BE2C (cell line): ENCODE measurements around the gene RFX6.

Source experiments
- DNase-seq: peaks from one replicate; pipeline ENCODE4 v3.0.0-alpha.2; 2020
- H3K27me3 ChIP-seq: fragments of 250-450 bp; sonication (Bioruptor Pico); 2 replicates; pipeline ENCODE4 v1.5.1; 2020; ENCODE audit warnings: mild to moderate bottlenecking
- H3K36me3 ChIP-seq: fragments of 250-450 bp; sonication (Bioruptor Pico); 2 replicates; pipeline ENCODE4 v1.5.1; 2020; ENCODE audit warnings: mild to moderate bottlenecking
- H3K4me1 ChIP-seq: fragments of 250-450 bp; sonication (Bioruptor Pico); 2 replicates; pipeline ENCODE4 v1.5.1; 2020
- H3K4me3 ChIP-seq: 2 replicates; pipeline ENCODE4 v1.5.1; 2011; ENCODE audit warnings: low read depth, low read length
- H3K9me3 ChIP-seq: fragments of 250-450 bp; sonication (Bioruptor Pico); 2 replicates; pipeline ENCODE4 v1.5.1; 2020
- TF ChIP-seq, protein P1 (sequence below): IDR thresholded peaks from 2 replicates; pipeline ENCODE4 v1.5.1; 2012; ENCODE audit warnings: mild to moderate bottlenecking, low read depth, low read length

Gene RFX6

GRCh38 chr6:116872771-116873170 is 4.3 kb upstream of the RFX6 start:
- no peak for DNase-seq
- Histone ChIP-seq H3K36me3 (no peaks in the 10 kb centered on the region), H3K4me3 (no peak overlapping the region), H3K27me3 (peaks cover 29% of the 10 kb centered on the region), H3K4me1 (no peaks in the 10 kb centered on the region), H3K9me3 (no peaks in the 10 kb centered on the region)
- TF ChIP-seq, protein P1, sequence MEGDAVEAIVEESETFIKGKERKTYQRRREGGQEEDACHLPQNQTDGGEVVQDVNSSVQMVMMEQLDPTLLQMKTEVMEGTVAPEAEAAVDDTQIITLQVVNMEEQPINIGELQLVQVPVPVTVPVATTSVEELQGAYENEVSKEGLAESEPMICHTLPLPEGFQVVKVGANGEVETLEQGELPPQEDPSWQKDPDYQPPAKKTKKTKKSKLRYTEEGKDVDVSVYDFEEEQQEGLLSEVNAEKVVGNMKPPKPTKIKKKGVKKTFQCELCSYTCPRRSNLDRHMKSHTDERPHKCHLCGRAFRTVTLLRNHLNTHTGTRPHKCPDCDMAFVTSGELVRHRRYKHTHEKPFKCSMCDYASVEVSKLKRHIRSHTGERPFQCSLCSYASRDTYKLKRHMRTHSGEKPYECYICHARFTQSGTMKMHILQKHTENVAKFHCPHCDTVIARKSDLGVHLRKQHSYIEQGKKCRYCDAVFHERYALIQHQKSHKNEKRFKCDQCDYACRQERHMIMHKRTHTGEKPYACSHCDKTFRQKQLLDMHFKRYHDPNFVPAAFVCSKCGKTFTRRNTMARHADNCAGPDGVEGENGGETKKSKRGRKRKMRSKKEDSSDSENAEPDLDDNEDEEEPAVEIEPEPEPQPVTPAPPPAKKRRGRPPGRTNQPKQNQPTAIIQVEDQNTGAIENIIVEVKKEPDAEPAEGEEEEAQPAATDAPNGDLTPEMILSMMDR, result no peak

DNA sequence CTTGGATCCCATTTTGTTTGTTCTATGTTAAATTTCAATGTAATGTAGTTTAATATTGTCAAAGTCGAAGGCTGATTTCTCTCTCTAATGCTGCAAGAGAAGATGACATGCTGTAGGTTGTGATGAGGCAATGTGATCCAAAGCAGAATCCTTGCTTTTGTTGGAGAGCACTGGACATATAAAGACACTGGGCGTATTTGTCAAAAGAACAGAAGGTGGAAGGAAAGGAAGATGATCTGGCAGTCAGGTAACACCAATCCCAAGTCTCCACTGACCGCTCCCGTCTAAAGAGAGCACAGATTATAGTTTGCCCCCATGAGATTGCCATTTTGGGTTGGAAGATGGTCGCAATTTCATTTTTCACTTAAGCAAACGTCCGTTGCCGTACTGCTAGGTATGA is 935 bp upstream of the RFX6 start:
- no peak overlapping the region for H3K4me3 ChIP-seq
- no peaks in the 10 kb centered on the region for H3K36me3 ChIP-seq
- no peaks in the 10 kb centered on the region for H3K4me1 ChIP-seq
- DNase-seq, result no peak
- no peaks in the 10 kb centered on the region for H3K9me3 ChIP-seq
- H3K27me3 ChIP-seq, result peaks cover 44% of the 10 kb centered on the region
- TF ChIP-seq, protein P1, result no peak

- DNase-seq, result no peak
- no peak overlapping the region for H3K4me3 ChIP-seq
Measured at GRCh38 chr6:116877743-116878142, 701 bp downstream of the RFX6 start.

GRCh38 chr6:116881236-116881635 is 4.2 kb downstream of the RFX6 start:
- peaks cover 30% of the 10 kb centered on the region for H3K27me3 ChIP-seq
- H3K9me3 ChIP-seq, result no peaks in the 10 kb centered on the region
- DNase-seq, result no peak
- H3K36me3 ChIP-seq, result no peaks in the 10 kb centered on the region
- no peaks in the 10 kb centered on the region for H3K4me1 ChIP-seq
- TF ChIP-seq, protein P1, result no peak
- H3K4me3 ChIP-seq, result no peak overlapping the region

More at GRCh38 chr6:116877743-116878142, 701 bp downstream of the RFX6 start:
- H3K4me1 ChIP-seq, result no peaks in the 10 kb centered on the region
- H3K9me3 ChIP-seq, result no peaks in the 10 kb centered on the region
- TF ChIP-seq, protein P1, result no peak
- no peaks in the 10 kb centered on the region for H3K36me3 ChIP-seq
- peaks cover 44% of the 10 kb centered on the region for H3K27me3 ChIP-seq

DNA sequence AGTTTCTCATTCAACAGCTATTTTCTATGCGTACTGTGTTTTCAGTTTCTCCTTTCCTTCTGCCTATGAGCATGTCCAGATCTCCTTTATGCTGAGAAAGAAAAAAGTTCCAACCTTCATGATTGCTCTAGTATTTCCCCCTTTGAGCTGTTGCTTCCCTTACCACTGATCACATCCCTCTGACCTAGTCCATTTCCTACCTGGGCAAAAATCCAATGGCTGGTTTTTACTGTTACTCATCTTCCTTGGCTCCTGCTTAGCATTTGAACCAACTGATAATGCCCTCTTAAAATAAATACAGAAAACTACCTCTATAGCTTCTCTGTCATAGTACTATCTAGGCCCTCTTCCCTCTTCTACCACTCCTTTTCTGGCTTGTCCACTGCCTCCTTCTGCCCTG is 6.0 kb downstream of the RFX6 start:
- TF ChIP-seq, protein P1, result no peak
- H3K9me3 ChIP-seq, result no peaks in the 10 kb centered on the region
- H3K4me1 ChIP-seq, result no peaks in the 10 kb centered on the region
- no peak overlapping the region for H3K4me3 ChIP-seq
- no peak for DNase-seq
- H3K36me3 ChIP-seq, result no peaks in the 10 kb centered on the region
- peaks cover 13% of the 10 kb centered on the region for H3K27me3 ChIP-seq

DNA sequence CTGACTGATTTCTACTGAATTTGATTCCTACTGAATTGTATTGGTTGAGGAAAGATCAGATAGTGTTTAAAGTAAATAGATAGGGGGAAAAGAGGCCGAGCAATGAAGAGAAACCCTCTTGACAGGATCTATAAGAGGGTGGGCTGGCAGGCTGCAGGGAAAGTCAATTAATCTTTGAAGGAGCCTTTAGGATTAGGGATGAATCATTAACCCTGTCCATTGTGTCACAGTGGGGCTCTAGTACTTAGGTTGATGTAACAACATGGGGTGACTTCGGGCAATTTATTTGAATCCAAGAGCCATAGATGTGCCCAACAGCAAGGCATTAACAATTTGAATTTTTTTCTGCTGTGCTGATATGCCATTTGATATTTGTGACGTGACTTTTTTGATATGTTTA is 7.5 kb downstream of the RFX6 start:
- H3K27me3 ChIP-seq, result peaks cover 5% of the 10 kb centered on the region
- DNase-seq, result no peak
- no peaks in the 10 kb centered on the region for H3K36me3 ChIP-seq
- TF ChIP-seq, protein P1, result no peak
- H3K4me1 ChIP-seq, result no peaks in the 10 kb centered on the region
- H3K4me3 ChIP-seq, result no peak overlapping the region
- no peaks in the 10 kb centered on the region for H3K9me3 ChIP-seq
